HG02678 (cell line): ENCODE results near the gene POTEH.
"Not testable (repeated sequence)": the region's sequence is repeated elsewhere in the genome, so short reads cannot be mapped to it uniquely, and the experiment has no call there.

Experiments
- ATAC-seq: cut with Tn5 transposase; IDR thresholded peaks from one replicate; pipeline ENCODE4 v1.9.1; 2021; ENCODE audit warnings: mild to moderate bottlenecking, moderate library complexity; ENCODE audit not compliant: unreplicated experiment

The POTEH gene

DNA sequence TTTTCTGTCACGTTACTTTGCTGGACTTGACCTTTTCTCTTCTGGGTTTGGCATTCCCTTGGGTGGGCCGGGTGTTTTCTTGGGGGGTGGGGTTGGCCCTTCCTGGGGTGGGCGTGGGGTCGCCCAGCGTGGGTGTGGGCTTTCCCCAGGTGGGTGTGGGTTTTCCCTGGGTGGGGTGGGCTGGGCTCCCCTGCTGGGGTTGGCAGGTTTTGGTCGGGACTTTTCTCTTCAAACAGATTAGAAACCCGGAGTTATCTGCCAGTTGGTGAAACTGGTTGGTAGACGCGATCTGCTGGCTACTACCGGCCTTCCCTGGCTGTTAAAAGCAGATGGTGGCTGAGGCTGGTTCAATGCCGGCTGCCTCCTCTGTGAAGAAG lies at the start of gene POTEH:
Gene POTEH, plus strand, starts transcription at position 278 of the 377 bp plus-strand sequence. Its CDS starts 52 bp downstream, at position 330.
- ATAC-seq, result not testable (repeated sequence)

DNA sequence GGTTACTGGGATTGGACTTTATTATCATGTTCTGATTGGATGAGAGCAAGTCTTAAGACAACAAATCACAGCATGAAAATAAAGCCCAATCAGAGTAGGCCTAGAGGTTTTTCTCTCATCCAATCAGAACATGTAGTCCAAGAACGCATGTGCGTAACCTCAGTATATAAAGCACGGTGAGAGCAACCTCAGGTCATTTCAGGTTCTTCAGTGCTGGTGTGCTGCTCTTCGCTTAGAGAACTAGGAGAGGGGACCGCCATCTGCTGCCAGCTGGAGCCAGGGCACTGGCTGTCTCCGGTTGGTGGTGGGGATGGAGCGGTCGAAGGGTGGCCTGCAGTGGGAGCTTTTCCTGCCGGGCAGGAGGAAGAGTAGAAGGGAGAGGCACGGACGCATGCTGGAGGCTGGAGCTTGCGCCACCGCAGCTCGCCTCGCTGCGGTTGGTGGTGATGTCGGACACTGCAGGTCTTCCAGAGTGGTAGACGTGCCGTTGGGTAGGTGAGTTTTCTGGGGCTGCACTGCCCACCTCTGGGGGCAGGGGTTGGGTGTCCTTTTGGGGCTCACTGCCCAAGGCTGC lies 47.5 kb upstream of the POTEH start:
- ATAC-seq, result not testable (repeated sequence)

- not testable (repeated sequence) for ATAC-seq
Measured at GRCh38 chr22:15651954-15652353, 37.9 kb upstream of the POTEH start.

DNA sequence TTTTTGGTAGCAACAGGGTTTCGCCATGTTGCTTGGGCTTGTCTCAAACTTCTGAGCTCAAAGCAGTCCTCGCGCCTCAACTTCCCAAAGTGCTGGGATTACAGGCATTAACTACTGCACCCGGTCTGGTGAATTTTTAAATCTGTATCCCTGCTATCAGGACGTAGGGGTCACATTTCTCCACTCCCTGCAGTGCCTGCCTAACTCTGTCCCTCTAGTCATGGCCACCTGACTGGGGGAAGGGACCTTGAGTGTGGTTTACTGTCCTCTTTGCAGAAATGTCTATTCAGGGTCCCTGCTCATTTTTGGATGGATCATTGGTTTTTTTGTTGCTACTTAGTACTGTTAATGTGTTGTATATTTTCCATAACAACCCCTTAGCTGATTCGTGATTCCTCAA lies 37.1 kb upstream of the POTEH start:
- not testable (repeated sequence) for ATAC-seq

DNA sequence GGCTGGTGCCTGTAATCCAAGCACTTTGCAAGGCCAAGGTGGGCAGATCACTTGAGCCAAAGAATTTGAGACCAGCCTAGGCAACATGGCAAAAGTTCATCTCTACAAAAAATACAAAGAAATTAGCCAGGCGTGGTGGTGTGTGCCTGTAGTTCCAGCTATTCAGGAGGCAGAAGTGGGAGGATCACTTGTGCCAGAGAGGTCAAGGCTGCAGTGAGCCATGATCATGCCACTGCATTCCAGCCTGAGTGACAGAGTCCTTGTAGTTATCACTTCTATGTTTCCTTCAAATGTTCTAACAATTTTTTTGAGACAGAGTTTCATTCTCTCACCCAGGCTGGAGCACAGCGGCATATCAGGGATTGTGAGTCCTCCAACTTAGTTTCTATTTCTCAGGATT lies 36.6 kb upstream of the POTEH start:
- ATAC-seq, result not testable (repeated sequence)

GRCh38 chr22:15661102-15661501 lies 28.7 kb upstream of the POTEH start:
- ATAC-seq, result not testable (repeated sequence)

DNA sequence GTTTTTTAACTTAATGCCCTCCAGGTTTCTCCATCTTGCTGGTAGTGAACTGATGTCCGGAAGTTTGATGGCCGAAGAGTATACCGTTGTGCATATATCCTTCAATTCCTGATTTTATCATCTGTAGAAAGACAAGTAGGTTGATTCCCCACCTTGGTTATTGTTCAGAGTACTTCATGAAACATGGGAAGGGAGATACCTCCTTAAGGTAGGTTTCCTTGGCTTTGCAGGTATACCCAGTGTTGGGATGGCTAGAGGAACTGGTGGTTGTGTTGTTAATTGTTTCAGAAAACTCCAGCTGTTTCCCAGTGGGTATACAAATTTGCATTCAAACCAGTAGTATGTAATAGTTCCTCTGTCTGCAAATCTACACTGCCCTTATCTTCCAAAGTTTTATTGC lies 25.1 kb upstream of the POTEH start:
- ATAC-seq, result not testable (repeated sequence)

- not testable (repeated sequence) for ATAC-seq
Measured at GRCh38 chr22:15665478-15665877, 24.3 kb upstream of the POTEH start.

GRCh38 chr22:15669430-15669829 lies 20.4 kb upstream of the POTEH start:
- not testable (repeated sequence) for ATAC-seq

GRCh38 chr22:15679702-15680101 lies 10.1 kb upstream of the POTEH start:
- ATAC-seq, result not testable (repeated sequence)

DNA sequence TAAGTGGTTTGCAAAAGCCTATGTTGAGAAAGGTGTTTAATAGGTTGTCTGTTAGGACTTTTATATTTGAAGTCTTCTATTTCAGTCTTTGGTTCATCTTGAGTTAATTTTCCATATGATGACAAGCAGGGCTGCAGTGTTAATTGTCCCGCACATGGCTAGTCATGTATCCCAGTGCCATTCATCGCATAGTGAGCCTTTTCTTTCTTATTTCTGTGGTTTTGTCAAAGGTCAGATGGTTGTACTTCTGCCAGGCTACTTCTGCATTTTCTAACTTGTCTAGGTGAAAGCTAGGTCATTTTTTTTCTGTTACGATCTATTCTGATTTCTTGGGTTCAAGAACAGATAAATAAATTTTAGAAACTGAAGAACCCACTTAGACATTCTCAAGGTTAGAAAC lies 5.7 kb upstream of the POTEH start:
- not testable (repeated sequence) for ATAC-seq

GRCh38 chr22:15684695-15685094 lies 5.1 kb upstream of the POTEH start:
- ATAC-seq, result not testable (repeated sequence)

- not testable (repeated sequence) for ATAC-seq
Measured at GRCh38 chr22:15685641-15686040, 4.2 kb upstream of the POTEH start.

DNA sequence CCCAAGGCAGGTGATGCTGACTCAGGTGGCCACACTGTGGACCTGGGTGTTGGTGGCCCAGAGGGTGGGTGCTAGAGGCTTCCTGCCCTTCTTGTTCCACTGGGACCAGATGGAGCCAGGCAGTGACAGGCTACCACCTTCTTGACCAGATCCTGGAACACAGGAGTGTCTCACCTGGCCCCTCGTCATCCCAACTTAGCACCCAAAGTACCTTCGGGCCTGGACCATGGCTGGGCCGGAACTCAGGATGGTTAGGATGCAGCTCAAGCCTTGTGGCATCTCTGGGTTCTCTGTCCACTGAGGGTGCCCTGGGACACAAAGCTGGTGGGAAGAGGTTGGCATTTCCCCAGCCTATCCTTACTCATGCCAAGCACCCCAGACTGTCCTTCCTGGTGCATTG lies 2.7 kb upstream of the POTEH start:
- not testable (repeated sequence) for ATAC-seq

GRCh38 chr22:15687676-15688075 lies 2.1 kb upstream of the POTEH start:
- ATAC-seq, result not testable (repeated sequence)

- ATAC-seq, result not testable (repeated sequence)
Measured at GRCh38 chr22:15688090-15688489, 1.7 kb upstream of the POTEH start.

GRCh38 chr22:15689012-15689748 lies 646 bp upstream of the POTEH start:
- ATAC-seq, result not testable (repeated sequence)

DNA sequence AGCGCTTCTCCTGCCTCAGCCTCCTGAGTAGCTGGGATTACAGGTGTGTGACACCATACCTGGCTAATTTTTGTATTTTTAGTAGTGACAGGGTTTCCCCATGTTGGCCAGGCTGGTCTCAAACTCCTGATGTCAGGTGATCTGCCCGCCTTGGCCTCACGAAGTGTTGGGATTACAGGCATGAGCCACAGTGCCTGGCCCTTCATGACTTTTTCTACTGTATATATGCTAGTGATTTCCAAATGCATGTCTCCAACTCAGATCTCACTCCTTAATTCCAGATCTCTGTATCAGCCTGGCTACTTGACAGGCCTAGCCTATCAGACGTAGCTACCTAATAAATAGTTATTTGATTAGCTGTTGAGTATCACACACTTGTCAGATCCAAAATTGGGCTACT lies 23.8 kb downstream of the POTEH start:
- not testable (repeated sequence) for ATAC-seq

GRCh38 chr22:15714125-15714524 lies 24.3 kb downstream of the POTEH start:
- not testable (repeated sequence) for ATAC-seq

DNA sequence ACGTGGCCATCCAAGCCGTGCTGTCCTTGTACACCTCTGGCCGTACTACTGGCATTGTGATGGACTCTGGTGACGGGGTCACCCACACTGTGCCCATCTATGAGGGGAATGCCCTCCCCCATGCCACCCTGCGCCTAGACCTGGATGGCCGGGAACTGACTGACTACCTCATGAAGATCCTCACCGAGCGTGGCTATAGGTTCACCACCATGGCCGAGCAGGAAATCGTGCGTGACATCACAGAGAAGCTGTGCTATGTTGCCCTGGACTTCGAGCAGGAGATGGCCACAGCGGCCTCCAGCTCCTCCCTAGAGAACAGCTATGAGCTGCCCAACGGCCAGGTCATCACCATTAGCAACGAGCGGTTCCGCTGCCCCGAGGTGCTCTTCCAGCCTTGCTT lies 32.1 kb downstream of the POTEH start:
- not testable (repeated sequence) for ATAC-seq

DNA sequence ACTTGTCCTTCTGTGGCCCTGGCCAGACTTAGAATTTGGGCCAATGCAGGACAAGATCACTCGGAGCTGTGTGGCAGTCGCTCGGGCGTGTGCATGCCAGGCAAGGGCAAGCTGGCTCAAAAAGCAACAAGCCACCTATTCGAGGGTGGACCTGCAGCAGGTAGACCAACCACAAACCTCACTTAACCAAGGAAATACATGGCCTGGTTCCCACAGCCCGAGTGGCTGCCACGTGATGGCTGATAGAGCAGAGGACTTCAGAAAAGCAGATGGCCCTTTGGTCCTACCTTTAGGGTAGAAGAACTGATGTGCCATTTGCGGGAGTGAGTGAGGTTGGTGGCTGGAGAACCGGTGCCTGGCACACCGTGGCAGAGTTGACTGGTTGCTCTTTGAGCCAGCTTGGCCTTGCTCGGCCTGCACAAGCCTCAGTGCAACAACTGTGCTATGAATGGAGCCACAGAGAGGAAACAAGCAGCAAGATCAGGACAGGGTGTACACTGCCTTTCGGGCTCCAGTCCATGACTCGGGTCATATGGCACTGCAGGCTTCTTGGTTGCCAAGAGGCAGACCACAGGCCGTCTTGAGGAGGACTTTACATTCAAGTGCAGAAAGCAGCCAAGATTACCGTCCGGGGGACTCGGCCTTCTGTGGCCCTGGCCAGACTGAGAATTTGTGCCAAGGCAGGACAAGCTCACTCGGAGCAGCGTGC lies 39.5 kb downstream of the POTEH start:
- ATAC-seq, result not testable (repeated sequence)

DNA sequence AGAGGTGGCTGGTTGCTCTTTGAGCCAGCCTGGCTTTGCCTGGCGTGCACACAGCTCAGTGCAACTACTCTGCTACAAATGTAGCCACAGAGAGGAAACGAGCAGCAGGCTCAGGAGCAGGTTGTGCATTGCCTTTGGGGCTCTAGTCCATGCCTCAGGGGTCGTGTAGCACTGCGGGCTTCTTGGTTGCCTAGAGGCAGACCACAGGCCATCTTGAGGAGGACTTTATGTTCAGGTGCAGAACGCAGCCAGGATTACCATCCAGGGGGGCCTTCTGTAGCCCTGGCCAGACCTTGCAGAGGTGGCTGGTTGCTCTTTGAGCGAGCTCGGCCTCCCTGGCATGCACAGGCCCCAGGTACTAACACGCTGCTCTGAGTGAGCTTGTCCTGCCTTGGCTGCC lies 41.2 kb downstream of the POTEH start:
- not testable (repeated sequence) for ATAC-seq
